ENCODE data around the gene GTF2A1L.
A peak's percentile ranks its signal among the peaks of the same experiment; 100 is the strongest.

DNA sequence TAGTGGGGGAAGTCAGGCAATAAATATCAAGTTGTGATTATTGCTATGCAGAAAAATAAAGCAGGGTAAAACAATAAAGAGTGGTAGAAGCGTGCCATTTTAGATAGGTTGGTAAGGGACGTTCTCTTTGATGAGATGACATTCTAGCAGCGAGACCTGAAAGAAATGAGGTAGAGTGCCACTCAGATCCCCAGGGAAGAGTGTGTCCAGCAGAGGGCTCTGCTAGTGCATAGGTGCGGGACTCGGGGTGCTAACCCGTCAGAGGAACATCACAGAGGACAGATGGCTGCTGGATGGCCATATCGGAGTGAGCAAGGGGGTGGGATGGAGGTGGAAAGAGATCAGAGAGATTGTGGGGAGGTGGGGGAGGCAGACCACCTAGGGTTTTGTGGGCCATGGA is 16.3 kb upstream of the GTF2A1L start:
- TF ChIP-seq MAX (IDR thresholded peaks at IDR 0.05) (no peak), SP1 (IDR thresholded peaks at IDR 0.05) (no peak), TAF1 (conservative IDR thresholded peaks at IDR 0.05) (no peak), HNF4A (conservative IDR thresholded peaks at IDR 0.05) (no peak), RAD21 (IDR thresholded peaks at IDR 0.05) (peak; percentile 24 to 54)
- TF ChIP-seq, protein P1, sequence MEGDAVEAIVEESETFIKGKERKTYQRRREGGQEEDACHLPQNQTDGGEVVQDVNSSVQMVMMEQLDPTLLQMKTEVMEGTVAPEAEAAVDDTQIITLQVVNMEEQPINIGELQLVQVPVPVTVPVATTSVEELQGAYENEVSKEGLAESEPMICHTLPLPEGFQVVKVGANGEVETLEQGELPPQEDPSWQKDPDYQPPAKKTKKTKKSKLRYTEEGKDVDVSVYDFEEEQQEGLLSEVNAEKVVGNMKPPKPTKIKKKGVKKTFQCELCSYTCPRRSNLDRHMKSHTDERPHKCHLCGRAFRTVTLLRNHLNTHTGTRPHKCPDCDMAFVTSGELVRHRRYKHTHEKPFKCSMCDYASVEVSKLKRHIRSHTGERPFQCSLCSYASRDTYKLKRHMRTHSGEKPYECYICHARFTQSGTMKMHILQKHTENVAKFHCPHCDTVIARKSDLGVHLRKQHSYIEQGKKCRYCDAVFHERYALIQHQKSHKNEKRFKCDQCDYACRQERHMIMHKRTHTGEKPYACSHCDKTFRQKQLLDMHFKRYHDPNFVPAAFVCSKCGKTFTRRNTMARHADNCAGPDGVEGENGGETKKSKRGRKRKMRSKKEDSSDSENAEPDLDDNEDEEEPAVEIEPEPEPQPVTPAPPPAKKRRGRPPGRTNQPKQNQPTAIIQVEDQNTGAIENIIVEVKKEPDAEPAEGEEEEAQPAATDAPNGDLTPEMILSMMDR (IDR thresholded peaks at IDR 0.05; ENCODE audit: low read depth, low read length, missing input control), result peak; percentile 19
